Keratinocyte (primary cell): Measurements from ENCODE around the gene ARHGAP10.

Experiments used
- EZH2 ChIP-seq: IDR thresholded peaks from one replicate; pipeline ENCODE4 v1.6.1; 2012; ENCODE audit warnings: inconsistent platforms, mild to moderate bottlenecking, low read length, moderate library complexity
- TF ChIP-seq, protein P1 (sequence below), 3 experiments: IDR thresholded peaks in 1 of 3; conservative IDR thresholded peaks in 1 of 3; optimal IDR thresholded peaks in 1 of 3; 2 replicates in 2 of 3; 3 replicates in 1 of 3; pipeline versions ENCODE3 to v1.5.1; 2011; ENCODE audit warnings: low read length in 3 of 3, mild to moderate bottlenecking in 3 of 3, moderate library complexity in 2 of 3, control low read depth in 1 of 3, inconsistent platforms in 1 of 3; ENCODE audit not compliant: insufficient read depth in 2 of 3; ENCODE audit errors: extremely low read depth in 1 of 3

DNA sequence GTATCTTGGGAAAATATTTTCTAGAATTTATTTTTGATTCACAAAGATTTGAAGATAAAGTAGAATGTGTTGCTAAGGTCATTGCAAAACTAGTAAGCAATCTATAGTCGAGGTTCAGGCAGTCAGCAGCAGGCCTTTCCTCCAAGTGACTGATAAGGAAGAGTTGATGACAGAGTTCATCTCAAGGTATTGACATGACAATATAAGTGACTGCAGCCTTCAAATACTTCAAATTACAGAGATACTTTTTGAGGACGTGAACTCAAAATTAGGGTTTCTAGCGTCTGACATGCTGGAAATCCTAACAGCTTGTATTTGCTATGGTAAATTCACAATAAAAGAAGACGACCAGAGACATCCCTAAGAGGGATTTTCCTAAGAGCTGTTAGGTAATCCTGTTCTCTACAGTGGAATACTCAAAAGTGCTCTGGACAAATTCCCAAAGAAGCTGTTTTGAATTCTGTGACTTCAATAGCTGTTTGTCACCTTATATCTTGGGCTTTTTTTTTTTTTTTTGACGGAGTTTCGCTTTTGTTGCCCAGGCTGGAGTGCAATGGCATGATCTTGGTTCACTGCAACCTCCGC lies 7.4 kb downstream of the ARHGAP10 start:
- TF ChIP-seq EZH2: no peak
- TF ChIP-seq, protein P1, sequence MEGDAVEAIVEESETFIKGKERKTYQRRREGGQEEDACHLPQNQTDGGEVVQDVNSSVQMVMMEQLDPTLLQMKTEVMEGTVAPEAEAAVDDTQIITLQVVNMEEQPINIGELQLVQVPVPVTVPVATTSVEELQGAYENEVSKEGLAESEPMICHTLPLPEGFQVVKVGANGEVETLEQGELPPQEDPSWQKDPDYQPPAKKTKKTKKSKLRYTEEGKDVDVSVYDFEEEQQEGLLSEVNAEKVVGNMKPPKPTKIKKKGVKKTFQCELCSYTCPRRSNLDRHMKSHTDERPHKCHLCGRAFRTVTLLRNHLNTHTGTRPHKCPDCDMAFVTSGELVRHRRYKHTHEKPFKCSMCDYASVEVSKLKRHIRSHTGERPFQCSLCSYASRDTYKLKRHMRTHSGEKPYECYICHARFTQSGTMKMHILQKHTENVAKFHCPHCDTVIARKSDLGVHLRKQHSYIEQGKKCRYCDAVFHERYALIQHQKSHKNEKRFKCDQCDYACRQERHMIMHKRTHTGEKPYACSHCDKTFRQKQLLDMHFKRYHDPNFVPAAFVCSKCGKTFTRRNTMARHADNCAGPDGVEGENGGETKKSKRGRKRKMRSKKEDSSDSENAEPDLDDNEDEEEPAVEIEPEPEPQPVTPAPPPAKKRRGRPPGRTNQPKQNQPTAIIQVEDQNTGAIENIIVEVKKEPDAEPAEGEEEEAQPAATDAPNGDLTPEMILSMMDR (optimal IDR thresholded peaks at IDR 0.05 in 1 of 3, IDR thresholded peaks at IDR 0.05 in 1 of 3, conservative IDR thresholded peaks at IDR 0.05 in 1 of 3; ENCODE audit: extremely low read depth in 1 of 3, insufficient read depth in 2 of 3, low read length in 3 of 3): no peak
